Stomach (tissue), 4 donors: ENCODE measurements around the gene USP47.

ENCODE experiments used
- POLR2A ChIP-seq, 4 donors: fragments of 450-650 bp; IDR thresholded peaks; one replicate each; pipeline ENCODE4 v1.6.1; 2016; ENCODE audit warnings: antibody characterized with exemption in 4 of 4, control low read depth in 2 of 4, mild to moderate bottlenecking in 1 of 4, moderate library complexity in 1 of 4
- POLR2AphosphoS5 ChIP-seq, 3 donors: sonication (generic); formaldehyde crosslinking; IDR thresholded peaks; one replicate each; pipeline ENCODE4 v1.6.1; 2016; ENCODE audit warnings: antibody characterized with exemption in 3 of 3
- TF ChIP-seq, protein P1 (sequence below), 7 experiments: fragments of 450-650 bp in 4 of 7; fragments of 200-600 bp in 3 of 7; sonication (generic) in 3 of 7; IDR thresholded peaks; one replicate each; pipeline ENCODE4 v1.5.1; 2016 to 2019; ENCODE audit warnings: antibody characterized with exemption in 7 of 7, control low read depth in 2 of 7, mild to moderate bottlenecking in 1 of 7

DNA sequence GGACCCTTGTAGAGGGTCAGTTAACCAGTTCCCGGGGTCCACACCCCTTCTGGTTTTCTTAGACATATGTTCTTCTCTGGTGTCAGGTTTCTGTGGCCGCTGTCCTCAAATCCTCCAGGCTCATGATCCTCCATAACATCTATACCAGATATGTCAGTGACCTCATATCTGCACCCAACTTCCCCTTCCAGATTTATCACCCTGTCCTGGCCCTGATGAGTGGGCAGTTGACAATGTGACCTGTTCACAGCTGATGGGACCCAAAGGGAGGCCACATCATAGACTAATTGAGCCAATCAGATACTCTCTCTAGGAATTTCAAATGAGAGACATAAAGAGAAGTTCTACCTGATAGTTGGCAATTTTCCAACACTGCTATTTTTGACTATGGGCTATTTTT, 161.6 kb downstream of the USP47 start:
- TF ChIP-seq, protein P1, sequence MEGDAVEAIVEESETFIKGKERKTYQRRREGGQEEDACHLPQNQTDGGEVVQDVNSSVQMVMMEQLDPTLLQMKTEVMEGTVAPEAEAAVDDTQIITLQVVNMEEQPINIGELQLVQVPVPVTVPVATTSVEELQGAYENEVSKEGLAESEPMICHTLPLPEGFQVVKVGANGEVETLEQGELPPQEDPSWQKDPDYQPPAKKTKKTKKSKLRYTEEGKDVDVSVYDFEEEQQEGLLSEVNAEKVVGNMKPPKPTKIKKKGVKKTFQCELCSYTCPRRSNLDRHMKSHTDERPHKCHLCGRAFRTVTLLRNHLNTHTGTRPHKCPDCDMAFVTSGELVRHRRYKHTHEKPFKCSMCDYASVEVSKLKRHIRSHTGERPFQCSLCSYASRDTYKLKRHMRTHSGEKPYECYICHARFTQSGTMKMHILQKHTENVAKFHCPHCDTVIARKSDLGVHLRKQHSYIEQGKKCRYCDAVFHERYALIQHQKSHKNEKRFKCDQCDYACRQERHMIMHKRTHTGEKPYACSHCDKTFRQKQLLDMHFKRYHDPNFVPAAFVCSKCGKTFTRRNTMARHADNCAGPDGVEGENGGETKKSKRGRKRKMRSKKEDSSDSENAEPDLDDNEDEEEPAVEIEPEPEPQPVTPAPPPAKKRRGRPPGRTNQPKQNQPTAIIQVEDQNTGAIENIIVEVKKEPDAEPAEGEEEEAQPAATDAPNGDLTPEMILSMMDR (IDR thresholded peaks at IDR 0.05) = no peak
- TF ChIP-seq POLR2A (IDR thresholded peaks at IDR 0.05) = no peak
- TF ChIP-seq POLR2AphosphoS5 (IDR thresholded peaks at IDR 0.05) = no peak
